Loucy (cell line): ENCODE measurements around the gene ATXN7L2.

Experiments used
- H2AFZ ChIP-seq: fragments of 200-600 bp; sonication (generic); 2 replicates; pipeline ENCODE4 v1.6.0; 2016; ENCODE audit warnings: antibody characterized with exemption, mild to moderate bottlenecking, low read length, moderate library complexity
- H3F3A ChIP-seq: fragments of 200-600 bp; 2 replicates; pipeline ENCODE4 v1.6.0; 2016; ENCODE audit warnings: antibody characterized with exemption, low read depth, mild to moderate bottlenecking
- H3K27me3 ChIP-seq: fragments of 200-600 bp; sonication (generic); 2 replicates; pipeline ENCODE4 v1.6.1; 2014; ENCODE audit warnings: low read length, mild to moderate bottlenecking; ENCODE audit not compliant: insufficient read depth, poor library complexity, severe bottlenecking
- H3K36me3 ChIP-seq: fragments of 200-600 bp; sonication (generic); 2 replicates; pipeline ENCODE4 v1.6.1; 2016; ENCODE audit warnings: low read length; ENCODE audit not compliant: insufficient read depth
- H3K4me1 ChIP-seq: fragments of 200-600 bp; sonication (generic); 2 replicates; pipeline ENCODE4 v1.5.1; 2014; ENCODE audit warnings: low read length, mild to moderate bottlenecking; ENCODE audit not compliant: insufficient read depth, poor library complexity, severe bottlenecking
- H3K4me2 ChIP-seq: fragments of 200-600 bp; sonication (generic); 2 replicates; pipeline ENCODE4 v1.6.0; 2014; ENCODE audit warnings: antibody characterized with exemption, low read length, low read depth, mild to moderate bottlenecking; ENCODE audit not compliant: poor library complexity, severe bottlenecking
- H3K4me3 ChIP-seq: fragments of 200-600 bp; sonication (generic); 2 replicates; pipeline ENCODE4 v1.5.1; 2014; ENCODE audit warnings: low read length, mild to moderate bottlenecking, mixed read lengths; ENCODE audit not compliant: poor library complexity, severe bottlenecking
- H3K79me2 ChIP-seq: fragments of 200-600 bp; sonication (generic); 2 replicates; pipeline ENCODE4 v1.6.1; 2014; ENCODE audit warnings: low read length; ENCODE audit not compliant: insufficient read depth
- H3K9ac ChIP-seq: fragments of 200-600 bp; sonication (generic); 2 replicates; pipeline ENCODE4 v1.6.0; 2014; ENCODE audit warnings: mild to moderate bottlenecking, low read depth, low read length, moderate library complexity; ENCODE audit not compliant: poor library complexity, severe bottlenecking
- H3K9me2 ChIP-seq: fragments of 200-600 bp; sonication (generic); replicated peaks from 2 replicates; pipeline ENCODE4 v1.6.1; 2016; ENCODE audit warnings: low read depth, low read length, mixed read lengths
- H3K9me3 ChIP-seq: fragments of 200-600 bp; sonication (generic); 2 replicates; pipeline ENCODE4 v1.6.1; 2014; ENCODE audit warnings: mild to moderate bottlenecking, antibody characterized with exemption, low read length, low read depth; ENCODE audit not compliant: insufficient read depth
- H4K20me1 ChIP-seq: fragments of 200-600 bp; sonication (generic); 2 replicates; pipeline ENCODE4 v1.6.0; 2014; ENCODE audit warnings: antibody characterized with exemption, low read length, mild to moderate bottlenecking; ENCODE audit not compliant: insufficient read depth, poor library complexity, severe bottlenecking
- EZH2phosphoT487 ChIP-seq: fragments of 200-600 bp; IDR thresholded peaks from 2 replicates; pipeline ENCODE4 v1.6.1; 2018; ENCODE audit warnings: antibody characterized with exemption, mild to moderate bottlenecking, moderate library complexity, borderline replicate concordance
- TF ChIP-seq, protein P1 (sequence below): fragments of 200-600 bp; sonication (generic); conservative IDR thresholded peaks from 2 replicates; pipeline ENCODE4 v1.5.1; 2014; ENCODE audit warnings: mild to moderate bottlenecking, antibody characterized with exemption, low read length

ATXN7L2 gene

DNA sequence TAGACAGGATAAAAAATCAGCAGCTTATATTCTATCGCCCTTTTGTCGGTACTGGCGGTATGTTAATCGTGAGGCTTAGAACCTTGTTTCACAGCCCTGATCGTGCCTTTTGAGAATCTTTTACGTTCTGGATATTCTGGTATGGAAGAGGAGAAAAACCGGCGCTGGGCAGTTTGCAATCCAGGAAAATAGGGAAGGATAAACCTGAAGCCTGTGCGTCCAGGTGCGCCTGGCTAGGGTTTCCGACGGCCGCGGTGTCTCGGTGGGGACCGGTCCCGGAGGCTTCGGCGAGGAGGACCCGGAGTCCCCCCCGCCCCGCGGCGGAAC lies 17.6 kb upstream of the ATXN7L2 start:
- H3K4me2 ChIP-seq: no peak overlapping the region
- no peaks in the 10 kb centered on the region for H3K9me2 ChIP-seq
- H3K79me2 ChIP-seq: no peaks in the 10 kb centered on the region
- TF ChIP-seq EZH2phosphoT487: no peak
- TF ChIP-seq, protein P1, sequence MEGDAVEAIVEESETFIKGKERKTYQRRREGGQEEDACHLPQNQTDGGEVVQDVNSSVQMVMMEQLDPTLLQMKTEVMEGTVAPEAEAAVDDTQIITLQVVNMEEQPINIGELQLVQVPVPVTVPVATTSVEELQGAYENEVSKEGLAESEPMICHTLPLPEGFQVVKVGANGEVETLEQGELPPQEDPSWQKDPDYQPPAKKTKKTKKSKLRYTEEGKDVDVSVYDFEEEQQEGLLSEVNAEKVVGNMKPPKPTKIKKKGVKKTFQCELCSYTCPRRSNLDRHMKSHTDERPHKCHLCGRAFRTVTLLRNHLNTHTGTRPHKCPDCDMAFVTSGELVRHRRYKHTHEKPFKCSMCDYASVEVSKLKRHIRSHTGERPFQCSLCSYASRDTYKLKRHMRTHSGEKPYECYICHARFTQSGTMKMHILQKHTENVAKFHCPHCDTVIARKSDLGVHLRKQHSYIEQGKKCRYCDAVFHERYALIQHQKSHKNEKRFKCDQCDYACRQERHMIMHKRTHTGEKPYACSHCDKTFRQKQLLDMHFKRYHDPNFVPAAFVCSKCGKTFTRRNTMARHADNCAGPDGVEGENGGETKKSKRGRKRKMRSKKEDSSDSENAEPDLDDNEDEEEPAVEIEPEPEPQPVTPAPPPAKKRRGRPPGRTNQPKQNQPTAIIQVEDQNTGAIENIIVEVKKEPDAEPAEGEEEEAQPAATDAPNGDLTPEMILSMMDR: no peak
- H2AFZ ChIP-seq: no peak overlapping the region
- no peak overlapping the region for H3K4me3 ChIP-seq
- H3K36me3 ChIP-seq: no peaks in the 10 kb centered on the region
- no peaks in the 10 kb centered on the region for H4K20me1 ChIP-seq
- no peaks in the 10 kb centered on the region for H3K27me3 ChIP-seq
- H3K9ac ChIP-seq: no peak overlapping the region
- no peaks in the 10 kb centered on the region for H3K9me3 ChIP-seq
- no peaks in the 10 kb centered on the region for H3F3A ChIP-seq
- H3K4me1 ChIP-seq: peaks cover 2% of the 10 kb centered on the region

DNA sequence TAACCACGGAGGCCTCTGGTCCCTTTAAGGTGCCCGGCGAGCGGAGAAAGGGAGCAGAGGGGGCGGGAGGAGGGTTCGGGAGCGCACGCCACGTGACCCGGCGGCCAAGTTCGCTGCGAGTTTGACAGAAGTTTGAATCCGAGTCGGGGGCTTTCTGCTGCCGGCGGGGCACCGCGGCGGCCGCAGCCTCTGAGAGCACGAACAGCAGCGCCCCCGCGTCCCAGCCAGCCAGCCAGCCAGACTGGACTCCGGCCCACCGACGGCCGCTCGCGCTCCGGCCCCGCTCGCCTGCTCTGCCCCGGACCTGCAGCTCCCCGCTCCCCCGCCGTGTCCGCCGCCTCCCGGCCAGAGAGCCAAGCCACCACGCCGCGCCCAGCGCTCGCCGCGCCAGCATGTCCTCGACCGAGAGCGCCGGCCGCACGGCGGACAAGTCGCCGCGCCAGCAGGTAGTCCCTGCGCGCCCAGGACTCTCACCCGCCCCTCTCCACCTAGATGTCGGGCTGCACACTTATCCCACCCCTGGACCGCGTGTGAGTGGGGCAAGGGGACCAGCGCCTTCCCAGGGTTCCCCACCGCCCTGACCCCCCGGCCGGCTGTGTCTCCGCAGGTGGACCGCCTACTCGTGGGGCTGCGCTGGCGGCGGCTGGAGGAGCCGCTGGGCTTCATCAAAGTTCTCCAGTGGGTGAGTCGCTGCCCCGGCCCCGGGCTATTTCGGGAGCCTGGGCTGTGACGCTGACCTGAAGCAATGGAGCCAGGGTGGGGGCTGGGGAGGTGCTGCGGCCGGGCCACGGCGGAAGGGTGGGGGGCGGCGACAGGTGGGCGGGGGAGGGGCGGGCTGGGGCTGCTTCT lies 17.0 kb upstream of the ATXN7L2 start, which contains the start of gene SYPL2:
Gene SYPL2, plus strand, starts transcription at position 95 of the 849 bp plus-strand sequence. Its CDS starts 298 bp downstream, at position 393.
- Histone ChIP-seq H3K9me2 (no peaks in the 10 kb centered on the region), H3K4me1 (peaks cover 2% of the 10 kb centered on the region), H3K4me2 (no peak within 1 kb of the TSS), H3K9me3 (no peaks in the 10 kb centered on the region), H3K27me3 (no peaks in the 10 kb centered on the region), H3K79me2 (no peaks in the 10 kb centered on the region), H3K4me3 (no peak within 1 kb of the TSS), H2AFZ (no peak within 1 kb of the TSS), H3K36me3 (no peaks in the 10 kb centered on the region), H3F3A (no peaks in the 10 kb centered on the region), H4K20me1 (no peaks in the 10 kb centered on the region), H3K9ac (no peak within 1 kb of the TSS)
- TF ChIP-seq, protein P1: no peak
- TF ChIP-seq EZH2phosphoT487: no peak

DNA sequence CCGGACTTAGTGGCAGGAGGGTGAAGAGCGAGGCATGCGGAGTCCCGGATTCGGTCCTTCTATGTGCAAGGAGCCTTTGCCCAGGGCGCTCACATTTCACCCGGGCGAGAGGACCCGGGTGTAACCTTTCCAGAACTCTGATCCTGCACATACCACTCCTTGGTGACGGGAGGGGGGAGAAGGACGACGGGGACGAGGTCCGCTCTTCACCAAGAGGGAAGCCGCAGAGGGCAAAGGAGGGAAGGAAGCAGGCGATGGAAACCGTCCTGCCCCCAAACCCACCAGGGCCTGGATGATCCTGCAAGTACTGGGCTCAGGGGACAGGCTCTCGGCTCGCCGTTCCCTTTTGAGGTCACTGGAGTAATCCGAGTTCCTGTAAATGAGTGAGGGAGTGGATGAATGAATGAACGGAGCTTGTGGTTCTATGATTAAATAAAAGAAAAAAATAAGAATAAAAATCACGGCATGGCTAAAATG lies 16.4 kb upstream of the ATXN7L2 start:
- H3K9ac ChIP-seq: no peak overlapping the region
- no peaks in the 10 kb centered on the region for H4K20me1 ChIP-seq
- no peaks in the 10 kb centered on the region for H3K9me2 ChIP-seq
- TF ChIP-seq, protein P1: no peak
- no peak for TF ChIP-seq EZH2phosphoT487
- H3K27me3 ChIP-seq: no peaks in the 10 kb centered on the region
- no peaks in the 10 kb centered on the region for H3F3A ChIP-seq
- no peak overlapping the region for H3K4me3 ChIP-seq
- H3K4me2 ChIP-seq: no peak overlapping the region
- H3K9me3 ChIP-seq: no peaks in the 10 kb centered on the region
- peaks cover 2% of the 10 kb centered on the region for H3K4me1 ChIP-seq
- no peaks in the 10 kb centered on the region for H3K79me2 ChIP-seq
- no peaks in the 10 kb centered on the region for H3K36me3 ChIP-seq
- H2AFZ ChIP-seq: no peak overlapping the region
